Smooth muscle cell (in vitro differentiated cells): ENCODE results near the gene ACTBL2. TPM values are rescaled to one million over a fixed set of nuclear protein-coding genes. Genes with fewer than 3 reads are reported as not detected.

Experiments used
- DNase-seq: peaks from one replicate; lab custom pipeline; 2025; ENCODE audit not compliant: unreplicated experiment; lab: John Stamatoyannopoulos, UW
- H2AFZ ChIP-seq: fragments of 200-600 bp; sonication (generic); 2 replicates; pipeline ENCODE4 v1.6.0; 2016; ENCODE audit warnings: antibody characterized with exemption, low read depth, mild to moderate bottlenecking
- H3F3A ChIP-seq: fragments of 200-600 bp; sonication (generic); 2 replicates; pipeline ENCODE4 v1.6.0; 2017; ENCODE audit warnings: antibody characterized with exemption, low read depth
- H3K27ac ChIP-seq: fragments of 200-600 bp; sonication (generic); 2 replicates; pipeline ENCODE4 v1.5.1; 2016; ENCODE audit warnings: low read depth, mild to moderate bottlenecking
- H3K27me3 ChIP-seq: fragments of 200-600 bp; sonication (generic); 2 replicates; pipeline ENCODE4 v1.6.1; 2016; ENCODE audit warnings: low read depth, mild to moderate bottlenecking
- H3K36me3 ChIP-seq: fragments of 200-600 bp; sonication (generic); 2 replicates; pipeline ENCODE4 v1.5.1; 2016; ENCODE audit warnings: low read depth
- H3K4me1 ChIP-seq: fragments of 200-600 bp; sonication (generic); 2 replicates; pipeline ENCODE4 v1.5.1; 2016; ENCODE audit warnings: low read depth
- H3K4me2 ChIP-seq: fragments of 200-600 bp; sonication (generic); 2 replicates; pipeline ENCODE4 v1.6.0; 2016; ENCODE audit warnings: mild to moderate bottlenecking
- H3K4me3 ChIP-seq: fragments of 200-600 bp; sonication (generic); 2 replicates; pipeline ENCODE4 v1.5.1; 2016; ENCODE audit warnings: mild to moderate bottlenecking
- H3K79me2 ChIP-seq: fragments of 200-600 bp; sonication (generic); 2 replicates; pipeline ENCODE4 v1.6.0; 2016; ENCODE audit warnings: low read depth, mild to moderate bottlenecking
- H3K9ac ChIP-seq: fragments of 200-600 bp; sonication (generic); 2 replicates; pipeline ENCODE4 v1.6.0; 2016; ENCODE audit warnings: low read depth
- H3K9me3 ChIP-seq: fragments of 200-600 bp; sonication (generic); replicated peaks from 2 replicates; pipeline ENCODE4 v1.5.1; 2016; ENCODE audit warnings: low read depth
- H4K20me1 ChIP-seq: fragments of 200-600 bp; sonication (generic); 2 replicates; pipeline ENCODE4 v1.6.0; 2016; ENCODE audit warnings: low read depth
- WGBS: methylation state at CpG from one replicate; pipeline ENCODE4 v1.1.7; 2016; ENCODE audit warnings: low lambda C conversion rate; 5-methylcytosine and 5-hydroxymethylcytosine counted together
- polyA plus RNA-seq: library from polyadenylated mRNA; unstranded; fragments of >200 nt; fragmentation: Nextera tagmentation; extraction: Ambion mirVana; gene quantifications from 2 replicates; pipeline ENCODE4 v1.2.1, GENCODE V29; 2016
- total RNA-seq: library from RNA; depleted of rRNA; stranded (reverse); fragments of >200 nt; gene quantifications from 2 replicates; pipeline ENCODE4 v1.2.3, GENCODE V29; 2014
- TF ChIP-seq, protein P1 (sequence below): fragments of 200-600 bp; sonication (generic); IDR thresholded peaks from 2 replicates; pipeline ENCODE4 v1.5.1; 2017; ENCODE audit warnings: borderline replicate concordance, mild to moderate bottlenecking, antibody characterized with exemption; ENCODE audit not compliant: insufficient read depth, poor library complexity, severe bottlenecking

Gene ACTBL2
- total and polyA plus RNA-seq, 2 experiments from 2014 or later = 1.3 to 3.6 TPM

DNA sequence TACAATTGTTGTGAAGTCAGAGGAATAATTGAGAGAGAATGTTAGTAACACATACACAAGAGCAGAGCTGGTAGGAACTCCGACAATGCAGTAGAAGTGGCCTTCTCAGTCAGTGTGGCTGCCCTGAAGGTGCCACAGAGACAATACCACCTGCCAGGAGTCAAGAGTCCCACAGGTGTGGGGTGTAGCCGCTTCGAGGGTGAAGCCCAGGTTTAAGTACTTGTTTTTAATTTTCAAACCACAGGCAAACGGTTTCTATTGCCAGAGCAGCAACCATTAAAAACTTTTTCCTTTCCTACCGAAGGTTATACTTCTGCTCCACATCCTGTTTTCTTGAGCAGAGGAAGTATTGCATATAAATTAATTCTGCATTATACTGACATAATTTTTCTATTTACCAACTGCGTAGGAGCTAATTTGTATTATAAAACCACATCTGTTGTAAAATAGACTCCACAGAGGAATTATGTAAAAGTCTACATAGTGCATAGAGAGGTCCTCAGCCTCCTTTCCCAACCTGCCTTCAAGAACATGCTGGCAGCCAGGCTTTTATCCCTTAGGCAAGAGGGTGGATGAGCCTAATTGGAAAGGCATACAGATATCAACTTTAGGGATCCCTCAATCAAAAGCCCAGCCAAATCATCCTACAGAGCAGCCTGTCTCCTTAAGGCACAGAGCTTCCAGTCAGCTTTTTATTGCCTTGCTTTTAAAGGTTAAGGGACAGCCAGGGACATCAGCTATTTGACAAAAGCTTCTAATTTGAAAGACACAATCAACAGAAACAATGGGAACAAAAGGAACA is 12.9 kb upstream of the ACTBL2 start:
- H3K4me2 ChIP-seq = peak overlapping the region; percentile 51

DNA sequence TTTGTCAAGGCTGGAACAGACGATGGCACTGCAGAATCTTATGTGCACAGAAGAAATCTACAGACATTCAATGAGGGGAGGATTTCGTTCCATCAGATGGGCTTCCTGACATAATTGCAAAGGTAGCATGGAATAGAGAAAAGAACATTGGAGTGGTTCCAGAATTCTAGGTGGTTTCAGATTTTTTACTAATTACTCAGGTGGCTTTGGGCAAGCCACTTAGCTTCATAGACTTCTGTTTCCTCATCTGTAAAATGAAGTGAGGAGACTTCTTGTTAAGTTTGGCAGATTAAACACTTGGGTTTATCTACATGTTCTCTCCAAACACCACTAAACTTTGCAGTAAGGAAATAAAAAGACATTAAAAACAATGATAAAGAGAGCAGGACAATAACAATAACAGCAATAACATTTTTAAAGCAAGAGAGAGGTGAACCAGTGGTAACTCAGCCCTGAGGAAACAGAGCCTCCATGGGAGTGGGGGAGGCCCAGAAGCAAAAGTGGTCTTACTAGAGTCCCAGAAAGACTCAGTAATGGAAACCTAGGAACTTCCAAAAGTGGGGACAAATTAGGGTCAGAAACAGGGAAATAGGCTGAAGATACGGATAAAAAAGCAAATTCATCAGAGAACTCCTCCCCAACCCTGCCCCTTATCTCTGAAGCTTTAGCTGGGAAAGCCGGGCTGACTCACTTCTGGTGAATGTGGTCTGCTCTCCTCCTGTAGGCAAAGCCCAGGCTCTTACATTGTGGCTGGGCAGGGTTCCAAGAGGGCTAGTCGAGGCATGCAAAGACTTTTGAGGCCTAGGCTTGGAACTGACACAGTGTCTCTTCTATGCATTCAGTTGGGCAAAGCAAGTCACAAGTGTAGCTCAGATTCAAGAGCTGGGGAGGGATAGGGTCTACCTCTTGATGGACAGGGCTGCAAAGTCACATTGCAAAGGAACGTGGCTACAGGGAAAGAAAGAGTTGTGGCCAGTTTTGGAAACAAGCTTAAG is 11.8 kb upstream of the ACTBL2 start:
- Histone ChIP-seq H2AFZ (no peak overlapping the region), H3K4me3 (no peak overlapping the region), H3F3A (peaks cover 25% of the 10 kb centered on the region), H3K27me3 (no peaks in the 10 kb centered on the region), H3K9me3 (no peaks in the 10 kb centered on the region), H3K36me3 (no peaks in the 10 kb centered on the region), H4K20me1 (no peaks in the 10 kb centered on the region), H3K9ac (peak overlapping the region; percentile 61), H3K4me2 (peak overlapping the region; percentile 51), H3K4me1 (peaks cover 17% of the 10 kb centered on the region), H3K27ac (peak overlapping the region; percentile 91), H3K79me2 (no peaks in the 10 kb centered on the region)
- TF ChIP-seq, protein P1, sequence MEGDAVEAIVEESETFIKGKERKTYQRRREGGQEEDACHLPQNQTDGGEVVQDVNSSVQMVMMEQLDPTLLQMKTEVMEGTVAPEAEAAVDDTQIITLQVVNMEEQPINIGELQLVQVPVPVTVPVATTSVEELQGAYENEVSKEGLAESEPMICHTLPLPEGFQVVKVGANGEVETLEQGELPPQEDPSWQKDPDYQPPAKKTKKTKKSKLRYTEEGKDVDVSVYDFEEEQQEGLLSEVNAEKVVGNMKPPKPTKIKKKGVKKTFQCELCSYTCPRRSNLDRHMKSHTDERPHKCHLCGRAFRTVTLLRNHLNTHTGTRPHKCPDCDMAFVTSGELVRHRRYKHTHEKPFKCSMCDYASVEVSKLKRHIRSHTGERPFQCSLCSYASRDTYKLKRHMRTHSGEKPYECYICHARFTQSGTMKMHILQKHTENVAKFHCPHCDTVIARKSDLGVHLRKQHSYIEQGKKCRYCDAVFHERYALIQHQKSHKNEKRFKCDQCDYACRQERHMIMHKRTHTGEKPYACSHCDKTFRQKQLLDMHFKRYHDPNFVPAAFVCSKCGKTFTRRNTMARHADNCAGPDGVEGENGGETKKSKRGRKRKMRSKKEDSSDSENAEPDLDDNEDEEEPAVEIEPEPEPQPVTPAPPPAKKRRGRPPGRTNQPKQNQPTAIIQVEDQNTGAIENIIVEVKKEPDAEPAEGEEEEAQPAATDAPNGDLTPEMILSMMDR = no peak
- peak; percentile 41 for DNase-seq
- WGBS = 25% methylated on average over 6 of the region's 6 CpGs

More for the DNA sequence above, 12.9 kb upstream of the ACTBL2 start:
- DNase-seq = no peak
- TF ChIP-seq, protein P1 = no peak
- Histone ChIP-seq H3K9ac (peak overlapping the region; percentile 61), H3K4me3 (no peak overlapping the region), H3F3A (peaks cover 25% of the 10 kb centered on the region), H2AFZ (peak overlapping the region; percentile 30), H3K79me2 (no peaks in the 10 kb centered on the region), H3K9me3 (no peaks in the 10 kb centered on the region), H3K27ac (peak overlapping the region; percentile 91), H3K27me3 (no peaks in the 10 kb centered on the region), H3K36me3 (no peaks in the 10 kb centered on the region), H3K4me1 (peaks cover 17% of the 10 kb centered on the region), H4K20me1 (no peaks in the 10 kb centered on the region)
- 70% methylated on average over 6 of the region's 6 CpGs for WGBS

DNA sequence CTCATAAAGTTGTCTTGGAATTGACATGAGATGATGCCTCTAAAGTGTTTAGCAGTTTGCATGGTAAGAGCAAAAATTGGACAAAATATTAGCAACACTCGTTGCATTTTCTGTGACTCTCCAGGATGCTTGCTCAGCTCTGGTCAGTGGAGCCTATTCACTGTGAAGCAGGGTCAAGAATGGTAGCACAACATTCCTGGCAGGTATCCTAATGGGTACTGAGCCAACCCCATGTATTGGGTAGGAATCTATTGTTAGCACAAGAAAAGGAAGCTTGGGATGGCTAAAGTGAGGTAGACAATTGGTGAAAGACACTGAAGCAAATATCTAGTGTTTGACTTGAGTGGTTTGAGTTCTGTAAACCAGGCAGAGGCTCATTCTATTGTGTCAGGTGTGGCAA is 10.4 kb upstream of the ACTBL2 start:
- Histone ChIP-seq H3K4me3 (no peak overlapping the region), H3K9me3 (no peaks in the 10 kb centered on the region), H3F3A (peaks cover 34% of the 10 kb centered on the region), H3K9ac (no peak overlapping the region), H3K4me2 (no peak overlapping the region), H3K4me1 (peaks cover 16% of the 10 kb centered on the region), H3K27me3 (no peaks in the 10 kb centered on the region), H3K36me3 (no peaks in the 10 kb centered on the region), H4K20me1 (no peaks in the 10 kb centered on the region), H3K27ac (peak overlapping the region; percentile 91), H3K79me2 (no peaks in the 10 kb centered on the region), H2AFZ (no peak overlapping the region)
- no peak for DNase-seq
- TF ChIP-seq, protein P1 = no peak
- WGBS = 89% methylated on average over 1 of the region's 1 CpG
